HEK293T (cell line): ENCODE data around the gene TMEM187.

Experiments used
- BHLHE40 ChIP-seq: fragments of 450-650 bp; IDR thresholded peaks from 2 replicates; pipeline ENCODE4 v1.6.1; 2016; ENCODE audit warnings: mild to moderate bottlenecking, moderate library complexity, borderline replicate concordance
- CTBP1 ChIP-seq: fragments of 450-650 bp; IDR thresholded peaks from 2 replicates; pipeline ENCODE4 v1.6.1; 2016; ENCODE audit warnings: borderline replicate concordance
- ELF4 ChIP-seq: fragments of 450-650 bp; IDR thresholded peaks from 2 replicates; pipeline ENCODE4 v1.6.1; 2017; ENCODE audit warnings: antibody characterized with exemption
- FOXA1 ChIP-seq: fragments of 450-650 bp; IDR thresholded peaks from 2 replicates; pipeline ENCODE4 v1.6.1; 2016; ENCODE audit warnings: mild to moderate bottlenecking
- FOXK2 ChIP-seq: fragments of 450-650 bp; IDR thresholded peaks from 2 replicates; pipeline ENCODE4 v1.6.1; 2016; ENCODE audit warnings: mild to moderate bottlenecking
- FOXM1 ChIP-seq: fragments of 450-650 bp; IDR thresholded peaks from 2 replicates; pipeline ENCODE4 v1.6.1; 2017; ENCODE audit warnings: mild to moderate bottlenecking, borderline replicate concordance
- HDGF ChIP-seq: fragments of 450-650 bp; IDR thresholded peaks from 2 replicates; pipeline ENCODE4 v1.6.1; 2017; ENCODE audit warnings: antibody characterized with exemption, borderline replicate concordance
- L3MBTL2 ChIP-seq: fragments of 450-650 bp; conservative IDR thresholded peaks from 2 replicates; pipeline ENCODE4 v1.6.1; 2016; ENCODE audit warnings: mild to moderate bottlenecking
- NFRKB ChIP-seq: fragments of 450-650 bp; IDR thresholded peaks from 2 replicates; pipeline ENCODE4 v1.6.1; 2016; ENCODE audit warnings: mild to moderate bottlenecking, moderate library complexity
- PKNOX1 ChIP-seq: fragments of 450-650 bp; IDR thresholded peaks from 2 replicates; pipeline ENCODE4 v1.6.1; 2016
- SP1 ChIP-seq: fragments of 450-650 bp; IDR thresholded peaks from 2 replicates; pipeline ENCODE4 v1.6.1; 2017
- SUZ12 ChIP-seq: fragments of 450-650 bp; IDR thresholded peaks from 2 replicates; pipeline ENCODE4 v1.6.1; 2016; ENCODE audit warnings: mild to moderate bottlenecking
- TARDBP ChIP-seq: fragments of 450-650 bp; IDR thresholded peaks from 2 replicates; pipeline ENCODE4 v1.6.1; 2016
- ZNF384 ChIP-seq: fragments of 450-650 bp; IDR thresholded peaks from 2 replicates; pipeline ENCODE4 v1.6.1; 2016

GRCh38 chrX:154025230-154025629 is 52.7 kb downstream of the TMEM187 start:
- no peak for TF ChIP-seq TARDBP
- no peak for TF ChIP-seq HDGF
- no peak for TF ChIP-seq BHLHE40
- TF ChIP-seq CTBP1, result no peak
- TF ChIP-seq FOXK2, result no peak
- TF ChIP-seq SP1, result no peak
- no peak for TF ChIP-seq ELF4
- TF ChIP-seq FOXM1, result no peak
- TF ChIP-seq ZNF384, result no peak
- no peak for TF ChIP-seq FOXA1
- no peak for TF ChIP-seq NFRKB
- TF ChIP-seq SUZ12, result no peak
- TF ChIP-seq L3MBTL2, result no peak
- TF ChIP-seq PKNOX1, result no peak
